Prostate gland (tissue), 2 donors: ENCODE data around the gene ARFGAP1.

Experiments used
- POLR2A ChIP-seq: fragments of 450-650 bp; IDR thresholded peaks from one replicate; pipeline ENCODE4 v1.6.1; 2016; ENCODE audit warnings: antibody characterized with exemption, mild to moderate bottlenecking
- POLR2AphosphoS5 ChIP-seq: sonication (generic); formaldehyde crosslinking; IDR thresholded peaks from one replicate; pipeline ENCODE4 v1.6.1; 2017; ENCODE audit warnings: antibody characterized with exemption
- TF ChIP-seq, protein P1 (sequence below), 4 experiments: fragments of 200-600 bp in 2 of 4; fragments of 450-650 bp in 2 of 4; sonication (generic) in 2 of 4; IDR thresholded peaks; 1 replicate in 3 of 4; 2 replicates in 1 of 4; pipeline ENCODE4 v1.5.1; 2016 to 2019; ENCODE audit warnings: antibody characterized with exemption in 4 of 4, mild to moderate bottlenecking in 2 of 4, moderate library complexity in 2 of 4

DNA sequence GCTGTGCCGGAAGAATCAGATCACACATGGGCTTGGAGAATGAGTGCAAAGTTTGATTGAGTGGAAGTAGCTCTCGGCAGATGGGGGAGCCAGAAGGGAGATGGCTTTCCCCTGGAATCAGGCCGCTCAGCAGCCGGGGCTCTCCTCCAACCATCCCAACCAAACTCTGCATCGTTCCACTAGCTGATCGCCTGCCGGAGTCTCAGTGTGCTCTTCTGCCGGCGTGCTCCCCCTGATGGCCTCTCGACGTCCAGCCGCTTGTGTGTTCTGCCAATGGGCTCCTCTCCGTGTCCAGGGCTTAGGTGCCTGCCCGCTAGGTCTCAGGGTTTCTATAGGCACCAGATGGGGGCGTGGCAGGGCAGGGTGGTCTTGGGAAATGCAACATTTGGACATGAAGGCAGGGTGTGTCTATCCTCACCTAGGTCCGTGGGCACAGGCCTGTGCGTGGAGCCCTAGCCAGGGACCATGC, 41.8 kb upstream of the ARFGAP1 start:
- TF ChIP-seq, protein P1, sequence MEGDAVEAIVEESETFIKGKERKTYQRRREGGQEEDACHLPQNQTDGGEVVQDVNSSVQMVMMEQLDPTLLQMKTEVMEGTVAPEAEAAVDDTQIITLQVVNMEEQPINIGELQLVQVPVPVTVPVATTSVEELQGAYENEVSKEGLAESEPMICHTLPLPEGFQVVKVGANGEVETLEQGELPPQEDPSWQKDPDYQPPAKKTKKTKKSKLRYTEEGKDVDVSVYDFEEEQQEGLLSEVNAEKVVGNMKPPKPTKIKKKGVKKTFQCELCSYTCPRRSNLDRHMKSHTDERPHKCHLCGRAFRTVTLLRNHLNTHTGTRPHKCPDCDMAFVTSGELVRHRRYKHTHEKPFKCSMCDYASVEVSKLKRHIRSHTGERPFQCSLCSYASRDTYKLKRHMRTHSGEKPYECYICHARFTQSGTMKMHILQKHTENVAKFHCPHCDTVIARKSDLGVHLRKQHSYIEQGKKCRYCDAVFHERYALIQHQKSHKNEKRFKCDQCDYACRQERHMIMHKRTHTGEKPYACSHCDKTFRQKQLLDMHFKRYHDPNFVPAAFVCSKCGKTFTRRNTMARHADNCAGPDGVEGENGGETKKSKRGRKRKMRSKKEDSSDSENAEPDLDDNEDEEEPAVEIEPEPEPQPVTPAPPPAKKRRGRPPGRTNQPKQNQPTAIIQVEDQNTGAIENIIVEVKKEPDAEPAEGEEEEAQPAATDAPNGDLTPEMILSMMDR (IDR thresholded peaks at IDR 0.05), result peak in 3 of 4 experiments; percentile 37 to 62 (median 53)
- no peak for TF ChIP-seq POLR2AphosphoS5
- no peak for TF ChIP-seq POLR2A
